Suppressor macrophage treated with lipopolysaccharide for 1 hour (primary cell): ENCODE data around the gene MAN1C1.

Source experiments
- DNase-seq, 3 donors: peaks; one replicate each; pipeline ENCODE4 v3.0.0-alpha.2; 2020 to 2022

Gene MAN1C1

GRCh38 chr1:25767437-25767770 lies 150.8 kb downstream of the MAN1C1 start:
- DNase-seq = no peak

DNA sequence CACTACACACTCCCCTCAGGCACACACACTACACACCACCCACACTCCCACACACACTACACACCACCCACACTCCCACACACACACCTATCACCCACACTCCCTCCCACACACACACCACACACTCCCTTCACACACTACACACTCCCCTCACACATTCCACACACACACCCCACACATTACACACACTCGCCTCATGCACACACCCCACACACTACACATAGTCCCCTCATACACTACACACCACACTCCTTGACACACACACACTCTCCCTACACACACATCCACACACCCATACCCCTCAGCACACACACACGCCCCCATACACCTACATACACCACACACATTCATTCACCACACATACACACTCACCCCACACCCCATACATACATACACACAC lies 152.4 kb downstream of the MAN1C1 start:
- no peak for DNase-seq

- DNase-seq = no peak
These were observed 153.2 kb downstream of the MAN1C1 start for GRCh38 chr1:25769625-25770383.

GRCh38 chr1:25770541-25771220 lies 154.1 kb downstream of the MAN1C1 start:
- no peak for DNase-seq

DNA sequence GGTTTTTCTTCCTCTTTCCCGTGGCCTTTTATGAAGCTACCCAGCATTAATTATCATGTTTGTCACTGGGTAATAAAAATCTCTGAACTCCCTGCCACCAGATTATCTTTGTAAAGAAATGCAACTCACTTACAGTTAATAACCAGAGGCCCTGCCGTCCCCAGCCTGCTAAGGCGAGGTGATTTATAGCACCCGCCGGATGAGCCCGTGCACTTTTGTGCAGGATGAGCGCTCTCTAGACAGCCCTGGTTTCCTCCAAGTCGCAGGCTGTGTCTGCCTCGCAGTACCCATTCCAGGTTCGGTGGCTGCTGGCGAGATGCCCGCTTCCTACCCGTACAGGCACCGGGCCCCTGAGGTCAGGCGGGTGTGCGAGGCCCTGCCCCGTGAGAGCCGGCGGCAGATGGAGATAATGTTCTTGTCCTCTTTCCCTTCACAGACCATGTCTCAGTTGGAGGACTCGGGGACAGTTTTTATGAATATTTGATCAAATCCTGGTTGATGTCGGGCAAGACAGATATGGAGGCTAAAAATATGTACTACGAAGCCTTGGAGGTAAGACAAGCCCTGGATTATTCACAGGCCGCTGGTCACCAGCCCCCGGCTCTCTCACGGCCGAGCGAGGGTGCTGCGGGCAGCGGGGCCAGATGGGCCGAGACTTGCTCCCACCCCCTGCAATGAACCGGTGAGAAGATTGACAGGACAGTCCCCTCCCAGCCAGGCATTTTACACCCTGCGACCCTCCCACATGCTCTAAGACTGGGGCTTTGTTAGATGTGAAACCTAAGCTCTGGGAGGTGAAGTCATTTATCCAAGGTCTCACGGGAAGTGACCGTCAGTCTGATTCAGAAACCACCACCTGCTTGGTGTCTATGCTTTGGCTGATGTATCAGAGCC lies 154.9 kb downstream of the MAN1C1 start:
- DNase-seq = peak in 1 of 3 donors; percentile 4

DNA sequence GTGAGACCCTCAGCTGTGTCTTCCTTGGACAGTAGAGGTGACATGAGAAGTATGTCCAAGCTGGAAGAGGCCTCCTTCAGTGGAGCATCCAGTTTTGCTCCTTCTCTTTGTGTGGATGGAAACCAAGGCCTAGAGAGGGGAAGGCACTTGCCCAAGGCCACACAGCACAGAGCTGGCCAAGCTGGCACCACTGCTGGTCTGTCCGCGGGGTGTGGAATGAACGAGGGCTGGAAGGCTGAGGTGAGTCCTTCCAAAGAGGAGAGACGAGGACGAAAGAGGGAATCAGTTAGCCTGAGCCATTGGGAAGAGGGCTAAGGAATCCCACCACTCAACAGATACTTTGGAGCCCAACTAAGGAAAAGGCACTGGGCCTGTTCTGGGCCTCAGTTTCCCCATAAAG lies 155.6 kb downstream of the MAN1C1 start:
- DNase-seq = no peak

- no peak for DNase-seq
These were observed 156.2 kb downstream of the MAN1C1 start for GRCh38 chr1:25772692-25773245.

- DNase-seq = no peak
These were observed 157.0 kb downstream of the MAN1C1 start for GRCh38 chr1:25773441-25774125.

- no peak for DNase-seq
These were observed 157.7 kb downstream of the MAN1C1 start for GRCh38 chr1:25774206-25774803.

DNA sequence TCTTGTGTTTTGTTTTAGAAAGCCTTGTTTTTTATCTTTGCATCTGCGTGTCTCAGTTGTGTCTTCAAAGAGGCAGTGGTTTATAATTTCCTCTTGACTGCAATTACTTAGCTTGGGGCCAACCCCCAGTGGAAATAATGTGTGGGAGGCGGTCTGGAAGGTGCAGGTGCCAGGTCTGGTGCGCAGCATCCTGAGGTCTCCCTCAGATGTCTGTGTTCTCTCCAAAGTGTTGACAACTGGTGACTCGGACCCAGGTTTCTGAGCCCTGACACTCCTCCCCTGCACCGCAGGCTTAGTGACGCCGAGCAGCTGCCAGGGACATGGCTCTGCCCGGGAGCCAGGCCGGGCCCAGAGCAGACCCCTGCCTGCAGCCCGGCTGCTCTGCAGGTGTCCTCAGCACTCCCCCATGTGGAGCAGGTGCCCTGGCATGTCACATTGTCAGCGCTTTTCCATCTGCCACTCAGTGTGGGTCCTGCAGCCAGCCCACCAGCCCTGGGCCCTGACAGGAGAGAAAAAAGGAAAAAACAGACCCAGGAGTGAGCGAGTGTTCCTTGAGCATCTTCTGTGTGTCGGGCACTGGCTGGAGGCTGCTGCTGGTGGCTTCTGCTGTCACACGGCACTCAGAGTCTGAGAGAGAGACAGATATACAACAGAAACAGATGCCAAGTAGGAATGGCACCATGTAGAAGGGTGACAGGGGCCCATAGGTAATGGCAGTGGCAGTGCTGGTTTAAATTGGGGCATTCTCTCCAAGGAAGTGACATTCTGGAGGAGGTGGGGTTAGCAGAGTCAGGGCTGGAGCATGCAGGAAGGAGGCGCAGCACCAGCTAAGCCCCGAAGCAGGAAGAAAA lies 158.6 kb downstream of the MAN1C1 start:
- no peak for DNase-seq

DNA sequence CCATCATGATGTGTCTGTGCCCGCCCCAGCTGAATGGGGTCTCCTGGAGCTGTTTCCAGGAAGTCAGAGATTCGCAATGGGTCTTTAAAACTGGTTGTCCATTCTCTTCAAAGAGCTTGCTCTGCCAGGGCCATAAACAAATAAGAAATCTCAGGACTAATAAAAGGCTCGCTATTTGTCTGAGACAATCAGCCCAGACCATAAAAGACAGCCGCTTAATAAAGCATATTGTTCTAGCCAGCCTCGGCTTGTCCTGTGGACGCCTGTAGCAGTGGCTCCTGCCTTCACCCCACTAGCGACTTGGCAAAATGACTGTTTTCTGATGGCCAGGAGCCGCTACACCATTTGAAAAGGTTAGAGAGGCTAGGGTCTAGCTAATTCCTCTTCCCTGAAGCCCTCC lies 162.8 kb downstream of the MAN1C1 start:
- no peak for DNase-seq

GRCh38 chr1:25779894-25780293 lies 163.3 kb downstream of the MAN1C1 start:
- DNase-seq = no peak

DNA sequence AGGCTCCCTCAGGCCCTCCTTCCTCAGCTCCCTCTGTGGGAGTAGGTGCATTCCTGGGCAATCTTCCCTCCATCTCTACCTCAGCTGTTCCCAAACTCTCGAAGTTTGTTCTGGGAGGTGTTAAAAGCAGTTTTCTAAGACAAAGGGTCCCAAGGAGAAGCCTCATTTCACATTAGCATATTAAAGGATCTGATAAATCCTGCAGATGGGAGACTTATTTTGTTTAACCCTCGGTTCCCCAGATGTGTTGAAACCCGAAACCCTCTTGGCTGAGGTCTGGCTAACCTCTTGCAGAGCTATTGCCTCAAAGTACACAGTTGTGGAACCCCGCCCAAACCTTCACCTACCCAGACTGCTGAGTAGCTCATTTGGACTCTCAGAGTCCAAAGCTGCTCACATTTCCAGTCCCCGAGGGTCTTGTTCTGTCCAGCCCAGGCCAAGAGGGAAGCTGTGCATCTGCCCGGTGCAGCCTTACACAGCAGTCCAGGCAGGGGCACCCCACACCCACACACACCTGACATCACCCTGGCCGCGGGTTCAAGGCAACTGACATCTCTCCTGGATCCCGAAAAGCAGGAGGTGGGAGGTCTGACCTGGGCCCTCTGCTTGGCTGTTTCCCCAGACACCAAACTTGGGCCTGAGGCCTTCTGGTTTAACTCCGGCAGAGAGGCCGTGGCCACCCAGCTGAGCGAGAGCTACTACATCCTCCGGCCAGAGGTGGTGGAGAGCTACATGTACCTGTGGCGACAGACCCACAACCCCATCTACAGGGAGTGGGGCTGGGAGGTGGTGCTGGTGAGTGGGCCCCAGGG lies 163.9 kb downstream of the MAN1C1 start:
- DNase-seq = no peak

- no peak for DNase-seq
These were observed 164.5 kb downstream of the MAN1C1 start for GRCh38 chr1:25781130-25781433.

DNA sequence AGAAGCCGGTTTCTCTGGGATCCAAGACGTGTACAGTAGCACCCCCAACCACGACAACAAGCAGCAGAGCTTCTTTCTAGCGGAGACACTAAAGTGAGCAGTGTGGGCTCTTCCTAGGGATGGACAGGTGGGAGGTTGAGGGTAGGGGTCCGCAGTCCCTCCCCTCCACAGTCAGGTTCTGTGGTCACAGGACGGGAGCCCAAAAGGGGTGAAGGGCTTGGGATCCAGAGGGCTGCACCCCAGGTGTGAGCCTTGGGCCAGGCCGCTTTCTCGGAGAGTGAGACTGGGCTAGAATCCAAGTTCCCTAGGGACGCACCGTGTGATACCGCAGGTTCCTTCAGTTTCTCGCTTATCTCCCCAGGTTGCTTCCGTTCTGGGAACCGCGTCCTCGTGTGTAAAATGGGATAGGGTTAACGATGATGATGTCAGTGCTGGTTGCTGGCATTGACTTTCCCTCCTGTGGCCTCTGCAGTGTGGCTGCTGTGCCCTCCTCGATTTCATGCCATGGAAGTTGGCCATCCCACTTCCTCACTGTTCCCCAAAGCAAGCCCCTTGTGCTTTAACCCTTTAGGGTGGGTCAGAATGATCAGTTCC lies 166.1 kb downstream of the MAN1C1 start:
- no peak for DNase-seq

- no peak for DNase-seq
These were observed 168.0 kb downstream of the MAN1C1 start for GRCh38 chr1:25784575-25785051.

- DNase-seq = no peak
These were observed 168.9 kb downstream of the MAN1C1 start for GRCh38 chr1:25785333-25786067.

DNA sequence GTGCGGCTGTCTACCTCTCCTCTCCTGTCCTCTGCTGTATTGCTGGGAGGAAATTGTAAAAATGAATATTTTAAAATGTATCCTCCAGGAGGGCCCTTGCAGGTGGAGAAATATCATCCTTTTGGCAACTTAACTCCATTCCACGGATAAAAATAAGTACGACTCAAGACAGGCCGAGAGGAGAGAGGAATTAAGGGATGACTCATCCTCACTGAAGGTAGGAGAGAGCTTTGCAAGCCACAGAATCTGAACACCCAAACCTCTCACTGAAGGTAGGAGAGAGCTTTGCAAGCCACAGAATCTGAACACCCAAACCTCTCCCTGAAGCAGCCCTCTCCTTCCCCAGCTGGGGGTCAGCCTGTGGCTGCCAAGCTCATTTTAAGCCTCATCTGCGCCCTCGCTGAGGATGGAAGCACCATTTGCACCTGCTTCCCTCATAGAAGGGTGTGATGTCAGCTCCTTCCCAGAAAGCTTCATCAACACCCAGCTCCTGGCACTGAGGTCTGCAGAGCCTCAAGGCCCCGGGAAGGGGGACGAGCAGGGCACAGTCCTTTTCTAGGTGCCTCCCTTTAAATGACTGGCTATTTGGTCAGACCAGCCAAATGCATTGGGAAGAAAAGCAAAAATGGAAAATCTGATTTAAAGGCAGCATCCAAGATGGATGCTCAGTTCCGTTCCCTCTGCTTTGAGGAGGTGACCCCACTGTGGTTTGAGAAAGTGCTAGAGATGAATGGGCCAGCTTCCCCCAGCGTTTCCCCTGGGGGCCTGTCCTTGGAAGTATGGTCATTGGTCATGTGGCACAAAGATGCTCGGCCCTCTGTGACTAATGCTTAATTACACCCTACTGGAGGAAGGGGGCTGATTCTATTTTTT lies 170.5 kb downstream of the MAN1C1 start:
- DNase-seq = no peak
